ENCODE data around the gene RAPGEF6.
"Not testable (repeated sequence)": the region's sequence is repeated elsewhere in the genome, so short reads cannot be mapped to it uniquely, and the experiment has no call there.

Gene RAPGEF6

GRCh38 chr5:131491749-131492148 lies 143.3 kb downstream of the RAPGEF6 start:
- no peak for DNase-seq

GRCh38 chr5:131488463-131488862 lies 146.6 kb downstream of the RAPGEF6 start:
- no peak for DNase-seq

- not testable (repeated sequence) for DNase-seq
Measured at GRCh38 chr5:131487371-131487770, 147.7 kb downstream of the RAPGEF6 start.

GRCh38 chr5:131482617-131483016 lies 152.4 kb downstream of the RAPGEF6 start:
- no peak for DNase-seq

GRCh38 chr5:131481569-131481968 lies 153.5 kb downstream of the RAPGEF6 start:
- no peak for DNase-seq

- no peak for DNase-seq
Measured at GRCh38 chr5:131475541-131475941, 159.5 kb downstream of the RAPGEF6 start.

GRCh38 chr5:131473731-131474130 lies 161.3 kb downstream of the RAPGEF6 start:
- DNase-seq: no peak

- peak; percentile 76 for DNase-seq
Measured at GRCh38 chr5:131466171-131466766, 168.8 kb downstream of the RAPGEF6 start.

GRCh38 chr5:131463656-131464055 lies 171.4 kb downstream of the RAPGEF6 start:
- no peak for DNase-seq

- no peak for DNase-seq
Measured at GRCh38 chr5:131462454-131462853, 172.6 kb downstream of the RAPGEF6 start.

GRCh38 chr5:131461742-131462141 lies 173.3 kb downstream of the RAPGEF6 start:
- no peak for DNase-seq

- DNase-seq: peak; percentile 40
Measured at GRCh38 chr5:131460867-131461572, 174.0 kb downstream of the RAPGEF6 start.

- DNase-seq: no peak
Measured at GRCh38 chr5:131460133-131460532, 174.9 kb downstream of the RAPGEF6 start.

GRCh38 chr5:131459216-131459615 lies 175.8 kb downstream of the RAPGEF6 start:
- no peak for DNase-seq

GRCh38 chr5:131457193-131457592 lies 177.8 kb downstream of the RAPGEF6 start:
- DNase-seq: no peak

GRCh38 chr5:131450941-131451340 lies 184.1 kb downstream of the RAPGEF6 start:
- no peak for DNase-seq

- no peak for DNase-seq
Measured at GRCh38 chr5:131441184-131441583, 193.8 kb downstream of the RAPGEF6 start.

GRCh38 chr5:131436081-131436480 lies 198.9 kb downstream of the RAPGEF6 start:
- no peak for DNase-seq

- DNase-seq: no peak
Measured at GRCh38 chr5:131433109-131433508, 201.9 kb downstream of the RAPGEF6 start.

- no peak for DNase-seq
Measured at GRCh38 chr5:131431794-131432193, 203.2 kb downstream of the RAPGEF6 start.

GRCh38 chr5:131430794-131431193 lies 204.2 kb downstream of the RAPGEF6 start:
- no peak for DNase-seq

- DNase-seq: no peak
Measured at GRCh38 chr5:131426011-131426410, 209.0 kb downstream of the RAPGEF6 start.

GRCh38 chr5:131423056-131423455 lies 212.0 kb downstream of the RAPGEF6 start:
- no peak for DNase-seq

- no peak for DNase-seq
Measured at GRCh38 chr5:131419877-131420276, 215.2 kb downstream of the RAPGEF6 start.

- no peak for DNase-seq
Measured at GRCh38 chr5:131418846-131419245, 216.2 kb downstream of the RAPGEF6 start.
